ENCODE data around the gene TLE5. TPM values are rescaled to one million over a fixed set of nuclear protein-coding genes. Genes with fewer than 3 reads are reported as not detected.
A peak's percentile ranks its signal among the peaks of the same experiment; 100 is the strongest.
"Not testable (repeated sequence)": the region's sequence is repeated elsewhere in the genome, so short reads cannot be mapped to it uniquely, and the experiment has no call there.

TLE5 gene
- total and polyA plus RNA-seq, 4 experiments from 2014 or later, result 572 to 943 (median 888) TPM

DNA sequence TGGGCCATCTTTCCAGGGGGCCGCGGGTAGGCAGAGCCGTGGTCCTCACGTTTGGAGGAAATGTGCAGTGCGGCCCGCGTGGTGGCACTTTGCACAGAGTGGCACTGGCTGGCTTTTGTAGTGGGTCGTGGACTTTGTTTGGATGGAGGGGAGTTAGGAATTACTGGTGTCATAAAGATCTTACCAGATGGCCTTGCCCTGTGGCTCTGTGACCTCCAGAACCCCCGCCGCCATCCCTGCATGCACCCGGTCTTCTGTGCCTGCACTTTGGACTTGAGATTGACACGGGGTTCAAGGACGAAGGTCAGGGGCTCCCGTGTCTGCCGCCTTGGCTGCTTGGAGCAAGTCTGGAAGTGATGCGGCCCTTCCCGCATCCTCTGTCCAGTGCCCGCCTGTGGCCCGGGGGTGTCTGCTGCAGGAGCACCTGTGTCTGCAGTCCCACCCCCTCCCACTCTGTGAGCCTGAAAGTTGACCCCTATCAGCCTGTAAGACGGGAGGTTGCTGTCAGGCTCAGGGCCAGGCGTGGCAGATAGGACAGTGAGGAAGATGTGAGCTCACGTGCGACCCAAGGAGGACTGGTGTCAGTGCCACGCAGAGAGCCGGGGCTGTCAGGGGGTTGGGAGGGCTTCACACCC, 34.1 kb upstream of the TLE5 start:
- Mint-ChIP-seq H3K4me1 (peaks cover 18 to 32% (median 23%) of the 10 kb centered on the region in 4 donors), H3K9me3 (no peaks in the 10 kb centered on the region), H3K27me3 (peaks cover 5 to 21% of the 10 kb centered on the region in 2 donors), H3K36me3 (no peaks in the 10 kb centered on the region), H3K4me3 (peak overlapping the region; percentile 43 to 84 (median 80)), H3K27ac (peak overlapping the region in 5 of 7 donors; percentile 35 to 91 (median 62))
- DNase-seq, result no peak
- Histone ChIP-seq H3K4me1 (ENCODE audit: insufficient read depth, low read length) (peaks cover 34% of the 10 kb centered on the region), H3K4me3 (ENCODE audit: low read length in 2 of 2) (no peak overlapping the region), H3K36me3 (ENCODE audit: insufficient read depth, low read length) (no peaks in the 10 kb centered on the region), H3K27me3 (ENCODE audit: insufficient read depth, low read length) (peaks cover 6% of the 10 kb centered on the region), H3K27ac (ENCODE audit: low read depth, low read length) (no peak overlapping the region), H3K9me3 (ENCODE audit: control insufficient read depth in 1 of 2, low read length in 2 of 2) (no peaks in the 10 kb centered on the region)
- POLR2A ChIA-PET (ENCODE audit: partially characterized antibody), result no interaction called here
- intact Hi-C loops (cut with micrococcal nuclease), result no loop called here
- CTCF ChIA-PET (ENCODE audit: partially characterized antibody), result interaction anchor here (0.5 to 1.7 kb wide), 3 partner anchors 12 to 35 kb away, joined by 3 to 7 read pairs (median 3); no protein-coding TSS in a partner anchor

DNA sequence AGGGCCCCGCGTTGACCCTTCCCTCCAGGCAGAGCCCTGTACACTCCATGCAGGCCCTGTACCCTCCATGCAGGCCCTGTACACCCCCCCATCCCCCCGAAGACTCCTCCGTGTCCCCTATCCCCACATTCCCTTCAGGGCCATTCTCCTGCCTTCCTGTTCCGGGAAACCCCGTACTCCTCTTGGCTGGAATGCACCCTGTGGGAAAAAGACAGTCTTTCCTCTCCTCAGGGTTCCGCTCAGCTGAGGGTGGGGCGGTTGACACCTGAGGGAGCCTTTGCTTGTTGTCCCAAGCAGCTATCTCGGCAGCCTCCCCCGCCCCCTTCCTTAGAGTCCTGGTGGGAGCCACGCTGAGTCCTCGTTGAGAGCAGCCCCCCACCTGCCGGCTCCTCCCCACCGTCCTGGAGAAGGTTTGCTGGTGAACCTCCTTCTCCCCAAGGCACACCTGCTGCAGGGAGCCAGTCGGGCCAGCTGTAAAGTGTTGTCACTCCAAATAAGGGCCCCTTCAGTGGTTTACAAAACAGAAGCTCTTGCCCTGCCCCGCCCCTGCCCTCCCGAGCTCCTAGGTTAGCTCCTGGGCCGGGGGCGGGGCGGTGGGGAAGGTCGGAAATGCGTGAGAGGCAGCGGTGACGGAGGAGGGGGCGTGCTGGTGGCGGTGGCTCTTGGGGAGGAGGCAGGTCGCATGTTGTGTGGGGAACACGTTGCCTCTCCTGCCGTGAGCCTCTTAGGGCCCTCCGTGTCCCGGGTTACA, 33.3 kb upstream of the TLE5 start:
- Mint-ChIP-seq H3K4me3 (peak overlapping the region; percentile 57 to 84 (median 80)), H3K36me3 (no peaks in the 10 kb centered on the region), H3K27ac (peak overlapping the region in 5 of 7 donors; percentile 35 to 91 (median 74)), H3K27me3 (peaks cover 5 to 21% of the 10 kb centered on the region in 2 donors), H3K4me1 (peaks cover 18 to 32% (median 23%) of the 10 kb centered on the region in 4 donors), H3K9me3 (no peaks in the 10 kb centered on the region)
- Histone ChIP-seq H3K27ac (ENCODE audit: low read depth, low read length) (no peak overlapping the region), H3K4me1 (ENCODE audit: insufficient read depth, low read length) (peaks cover 34% of the 10 kb centered on the region), H3K4me3 (ENCODE audit: low read length in 2 of 2) (peak overlapping the region; percentile 23 to 24), H3K36me3 (ENCODE audit: insufficient read depth, low read length) (no peaks in the 10 kb centered on the region), H3K9me3 (ENCODE audit: control insufficient read depth in 1 of 2, low read length in 2 of 2) (no peaks in the 10 kb centered on the region), H3K27me3 (ENCODE audit: insufficient read depth, low read length) (peaks cover 6% of the 10 kb centered on the region)
- POLR2A ChIA-PET (ENCODE audit: partially characterized antibody), result interaction anchor here (0.6 kb wide), 2 partner anchors 55 to 148 kb away, joined by 3 read pairs; no protein-coding TSS in a partner anchor
- CTCF ChIA-PET (ENCODE audit: partially characterized antibody), result interaction anchor here (1.1 to 1.9 kb wide), 4 partner anchors 8 to 115 kb away, joined by 3 to 7 read pairs (median 5); no protein-coding TSS in a partner anchor
- intact Hi-C loops (cut with micrococcal nuclease), result no loop called here
- DNase-seq, result peak; percentile 58 to 85 (median 63)

DNA sequence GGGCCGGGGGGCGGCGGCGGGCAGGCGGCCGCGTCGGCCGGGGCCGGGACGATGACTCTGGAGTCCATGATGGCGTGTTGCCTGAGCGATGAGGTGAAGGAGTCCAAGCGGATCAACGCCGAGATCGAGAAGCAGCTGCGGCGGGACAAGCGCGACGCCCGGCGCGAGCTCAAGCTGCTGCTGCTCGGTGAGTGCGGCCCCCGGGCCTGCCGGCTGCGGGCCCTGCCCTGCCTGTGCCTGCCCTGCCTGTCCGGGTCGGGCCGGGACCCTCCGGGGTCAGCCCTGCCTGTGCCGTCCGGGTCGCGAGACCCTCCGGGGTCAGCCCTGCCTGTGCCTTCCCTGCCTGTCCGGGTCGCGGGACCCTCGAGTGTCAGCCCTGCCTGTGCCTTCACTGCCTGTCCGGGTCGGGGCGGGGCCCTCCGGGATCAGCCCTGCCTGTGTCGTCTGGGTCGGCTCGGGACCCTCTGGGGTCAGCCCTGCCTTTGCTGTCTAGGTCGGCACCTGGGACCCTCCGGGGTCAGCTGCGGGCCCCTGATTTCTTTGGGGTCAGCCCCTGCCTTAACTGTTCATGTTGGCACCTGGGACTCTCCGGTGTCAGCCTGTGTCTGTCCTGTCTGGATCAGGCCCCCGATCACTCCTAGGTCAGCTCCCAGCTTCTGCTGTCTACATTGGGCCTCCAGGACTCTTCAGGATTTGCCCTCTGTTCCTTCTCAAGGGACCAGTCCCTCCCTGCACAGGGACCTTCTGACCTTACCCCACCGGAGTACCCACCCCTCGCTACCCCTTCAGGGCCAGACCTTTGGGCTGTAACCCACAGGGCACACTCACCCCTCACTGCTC, 32.5 kb upstream of the TLE5 start:
- peak in 4 of 5 donors; percentile 31 to 40 (median 33) for DNase-seq
- no peaks in the 10 kb centered on the region for H3K9me3 Mint-ChIP-seq
- Histone ChIP-seq H3K4me1 (ENCODE audit: insufficient read depth, low read length) (peaks cover 34% of the 10 kb centered on the region), H3K36me3 (ENCODE audit: insufficient read depth, low read length) (no peaks in the 10 kb centered on the region), H3K4me3 (ENCODE audit: low read length in 2 of 2) (peak overlapping the region; percentile 23 to 28), H3K9me3 (ENCODE audit: control insufficient read depth in 1 of 2, low read length in 2 of 2) (no peaks in the 10 kb centered on the region), H3K27ac (ENCODE audit: low read depth, low read length) (no peak overlapping the region), H3K27me3 (ENCODE audit: insufficient read depth, low read length) (peaks cover 6% of the 10 kb centered on the region)
- ChIA-PET POLR2A (ENCODE audit: partially characterized antibody) (no interaction called here), CTCF (ENCODE audit: partially characterized antibody) (interaction anchor here (1.1 to 1.9 kb wide), 3 partner anchors 9 to 115 kb away, joined by 3 to 7 read pairs (median 3); no protein-coding TSS in a partner anchor)
- H3K27ac Mint-ChIP-seq, result peak overlapping the region in 3 of 7 donors; percentile 4 to 74 (median 60)
- intact Hi-C loops (cut with micrococcal nuclease), result no loop called here
- H3K4me3 Mint-ChIP-seq, result peak overlapping the region; percentile 60 to 84 (median 80)
- no peaks in the 10 kb centered on the region for H3K36me3 Mint-ChIP-seq
- H3K4me1 Mint-ChIP-seq, result peaks cover 18 to 28% (median 23%) of the 10 kb centered on the region in 4 donors
- peaks cover 5 to 21% of the 10 kb centered on the region in 2 donors for H3K27me3 Mint-ChIP-seq

DNA sequence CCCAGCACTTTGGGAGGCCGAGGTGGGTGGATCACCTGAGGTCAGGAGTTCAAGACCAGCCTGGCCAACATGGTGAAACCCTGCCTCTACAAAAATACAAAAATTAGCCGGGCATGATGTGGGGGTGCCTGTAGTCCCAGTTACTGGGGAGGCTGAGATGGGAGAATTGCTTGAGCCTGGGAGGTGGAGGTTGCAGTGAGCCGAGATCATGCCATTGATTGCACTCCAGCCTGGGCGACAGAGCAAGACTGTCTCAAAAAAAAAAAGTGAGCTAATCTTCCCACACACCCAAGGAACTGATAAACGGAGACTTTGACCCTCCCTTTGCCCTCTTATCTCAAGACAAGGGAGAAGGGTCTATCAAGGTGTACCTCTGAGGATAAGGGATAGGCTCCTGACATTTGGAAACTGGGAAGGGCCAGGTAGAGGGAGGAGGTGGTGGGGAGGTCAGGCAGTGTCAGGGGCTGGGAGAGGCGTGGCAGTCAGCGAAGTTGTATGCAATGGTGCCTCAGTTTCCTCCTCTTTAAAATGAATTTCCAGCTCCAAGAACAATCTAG, 27.1 kb upstream of the TLE5 start:
- H3K36me3 ChIP-seq (ENCODE audit: insufficient read depth, low read length); H3K9me3 Mint-ChIP-seq; H3K27ac ChIP-seq (ENCODE audit: low read depth, low read length); H3K4me3 Mint-ChIP-seq; H3K4me1 Mint-ChIP-seq; DNase-seq; H3K36me3 Mint-ChIP-seq; H3K27me3 Mint-ChIP-seq; H3K9me3 ChIP-seq (ENCODE audit: control insufficient read depth in 1 of 2, low read length in 2 of 2); intact Hi-C loops (cut with micrococcal nuclease); H3K27me3 ChIP-seq (ENCODE audit: insufficient read depth, low read length); POLR2A ChIA-PET (ENCODE audit: partially characterized antibody); H3K27ac Mint-ChIP-seq; H3K4me3 ChIP-seq (ENCODE audit: low read length in 2 of 2); H3K4me1 ChIP-seq (ENCODE audit: insufficient read depth, low read length): not testable (repeated sequence)
- CTCF ChIA-PET (ENCODE audit: partially characterized antibody), result interaction anchor here (1.1 to 2.0 kb wide), 4 partner anchors 14 to 139 kb away, joined by 4 to 8 read pairs (median 6); no protein-coding TSS in a partner anchor

DNA sequence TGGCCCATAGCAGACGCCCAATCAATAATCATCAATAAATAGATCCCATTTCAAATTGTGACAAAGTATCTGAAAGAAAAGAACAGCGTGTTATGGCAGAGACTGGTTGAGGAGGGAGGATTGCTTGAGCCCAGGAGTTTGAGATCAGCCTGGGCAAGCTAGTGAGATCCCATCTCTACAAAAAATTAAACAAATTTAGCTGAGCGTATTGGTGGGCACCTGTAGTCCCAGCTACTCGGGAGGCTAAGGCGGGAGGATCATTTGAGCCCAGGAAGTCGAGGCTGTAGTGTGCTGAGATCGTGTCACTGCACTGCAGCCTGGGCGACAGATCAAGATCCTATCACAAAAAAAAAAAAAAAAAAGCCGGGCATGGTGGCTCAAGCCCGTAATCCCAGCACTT, 25.5 kb upstream of the TLE5 start:
- no peak overlapping the region for H3K4me3 ChIP-seq (ENCODE audit: low read length in 2 of 2)
- POLR2A ChIA-PET (ENCODE audit: partially characterized antibody), result no interaction called here
- H3K27ac ChIP-seq (ENCODE audit: low read depth, low read length), result no peak overlapping the region
- no peaks in the 10 kb centered on the region for H3K27me3 ChIP-seq (ENCODE audit: insufficient read depth, low read length)
- H3K27ac Mint-ChIP-seq, result no peak overlapping the region
- CTCF ChIA-PET (ENCODE audit: partially characterized antibody), result interaction anchor here (0.5 to 2.0 kb wide), 2 partner anchors 21 to 60 kb away, joined by 3 to 7 read pairs; no protein-coding TSS in a partner anchor
- H3K9me3 Mint-ChIP-seq, result no peaks in the 10 kb centered on the region
- peaks cover 0 to 3% of the 10 kb centered on the region in 2 donors for H3K27me3 Mint-ChIP-seq
- no peaks in the 10 kb centered on the region for H3K36me3 ChIP-seq (ENCODE audit: insufficient read depth, low read length)
- H3K4me3 Mint-ChIP-seq, result no peak overlapping the region
- no peaks in the 10 kb centered on the region for H3K4me1 Mint-ChIP-seq
- no peaks in the 10 kb centered on the region for H3K9me3 ChIP-seq (ENCODE audit: control insufficient read depth in 1 of 2, low read length in 2 of 2)
- intact Hi-C loops (cut with micrococcal nuclease), result no loop called here
- H3K4me1 ChIP-seq (ENCODE audit: insufficient read depth, low read length), result no peaks in the 10 kb centered on the region
- no peak for DNase-seq
- no peaks in the 10 kb centered on the region for H3K36me3 Mint-ChIP-seq

DNA sequence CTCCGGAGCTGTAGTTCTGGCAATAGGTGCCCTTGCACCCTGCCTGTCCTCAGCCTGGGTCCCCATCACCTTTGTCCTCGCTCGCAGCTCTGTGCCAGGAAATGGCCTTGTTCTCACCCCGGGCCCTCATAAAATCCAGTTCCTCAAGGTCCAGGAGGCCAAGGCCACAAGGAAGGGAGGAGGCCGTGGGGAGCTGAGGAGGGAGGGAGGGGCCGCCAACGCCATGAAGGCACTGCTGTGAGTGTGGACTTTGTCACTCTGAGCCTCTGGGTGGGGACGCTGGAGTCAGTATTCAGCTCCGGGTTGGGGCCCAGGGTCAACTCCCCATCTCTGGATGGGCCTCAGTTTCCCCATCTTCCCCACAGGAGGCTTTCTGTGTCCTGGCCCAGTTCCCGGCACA, 22.6 kb upstream of the TLE5 start:
- Mint-ChIP-seq H3K27me3 (no peaks in the 10 kb centered on the region), H3K4me1 (no peaks in the 10 kb centered on the region), H3K36me3 (no peaks in the 10 kb centered on the region), H3K4me3 (no peak overlapping the region), H3K27ac (no peak overlapping the region), H3K9me3 (no peaks in the 10 kb centered on the region)
- CTCF ChIA-PET (ENCODE audit: partially characterized antibody), result interaction anchor here (0.6 to 3.4 kb wide), 2 partner anchors 19 to 41 kb away, joined by 4 to 10 read pairs; no protein-coding TSS in a partner anchor
- Histone ChIP-seq H3K36me3 (ENCODE audit: insufficient read depth, low read length) (no peaks in the 10 kb centered on the region), H3K4me3 (ENCODE audit: low read length in 2 of 2) (no peak overlapping the region), H3K27ac (ENCODE audit: low read depth, low read length) (no peak overlapping the region), H3K9me3 (ENCODE audit: control insufficient read depth in 1 of 2, low read length in 2 of 2) (no peaks in the 10 kb centered on the region), H3K27me3 (ENCODE audit: insufficient read depth, low read length) (no peaks in the 10 kb centered on the region), H3K4me1 (ENCODE audit: insufficient read depth, low read length) (no peaks in the 10 kb centered on the region)
- intact Hi-C loops (cut with micrococcal nuclease), result no loop called here
- POLR2A ChIA-PET (ENCODE audit: partially characterized antibody), result no interaction called here
- no peak for DNase-seq

Data from CD4-positive, alpha-beta memory T cell (primary cell).